22Rv1 (cell line): Measurements from ENCODE around the gene C19orf25.

Experiments used
- CTCF ChIP-seq: fragments of 450-650 bp; IDR thresholded peaks from 2 replicates; pipeline ENCODE4 v1.5.1; 2017; ENCODE audit warnings: mild to moderate bottlenecking
- ZFX ChIP-seq: fragments of 450-650 bp; IDR thresholded peaks from 2 replicates; pipeline ENCODE4 v1.6.1; 2017; ENCODE audit warnings: antibody characterized with exemption, borderline replicate concordance

GRCh38 chr19:1437609-1438008, 41.4 kb downstream of the C19orf25 start:
- TF ChIP-seq CTCF (no peak), ZFX (no peak)
